Parathyroid adenoma (tissue), 2 donors: ENCODE data around the gene TRPC3.

Experiments used
- H2AFZ ChIP-seq: fragments of 300-600 bp; sonication (generic); one replicate; pipeline ENCODE4 v1.7.0; 2017; ENCODE audit warnings: antibody characterized with exemption, mild to moderate bottlenecking
- H3K27ac ChIP-seq: fragments of 300-600 bp; sonication (generic); one replicate; pipeline ENCODE4 v1.7.0; 2017
- H3K27me3 ChIP-seq: fragments of 300-600 bp; sonication (generic); one replicate; pipeline ENCODE4 v1.7.0; 2017; ENCODE audit warnings: low read length; ENCODE audit not compliant: control insufficient read depth, insufficient read depth
- H3K36me3 ChIP-seq: fragments of 300-600 bp; sonication (generic); one replicate; pipeline ENCODE4 v1.7.0; 2017; ENCODE audit warnings: low read length; ENCODE audit not compliant: control insufficient read depth, insufficient read depth
- H3K4me1 ChIP-seq: fragments of 300-600 bp; sonication (generic); one replicate; pipeline ENCODE4 v1.7.0; 2017; ENCODE audit warnings: control low read depth
- H3K4me2 ChIP-seq: fragments of 300-600 bp; sonication (generic); one replicate; pipeline ENCODE4 v1.7.0; 2017; ENCODE audit warnings: low read length
- H3K4me3 ChIP-seq: fragments of 300-600 bp; sonication (generic); one replicate; pipeline ENCODE4 v1.7.0; 2017; ENCODE audit warnings: low read depth, low read length
- H3K79me2 ChIP-seq: fragments of 300-600 bp; sonication (generic); one replicate; pipeline ENCODE4 v1.7.0; 2017; ENCODE audit warnings: control low read depth
- H3K9ac ChIP-seq: fragments of 300-600 bp; sonication (generic); one replicate; pipeline ENCODE4 v1.7.0; 2017; ENCODE audit warnings: mild to moderate bottlenecking
- H3K9me3 ChIP-seq: fragments of 300-600 bp; sonication (generic); one replicate; pipeline ENCODE4 v1.7.0; 2017; ENCODE audit warnings: low read length; ENCODE audit not compliant: control insufficient read depth
- CTCF ChIP-seq: fragments of 300-600 bp; sonication (generic); IDR thresholded peaks from one replicate; pipeline ENCODE4 v1.7.0; 2017; ENCODE audit warnings: antibody characterized with exemption, mild to moderate bottlenecking
- donor health status: primary hyperparathyroidism.

The TRPC3 gene

GRCh38 chr4:121838136-121838535 is 113.7 kb downstream of the TRPC3 start:
- H3K36me3 ChIP-seq, result no peaks in the 10 kb centered on the region
- no peak overlapping the region for H3K4me2 ChIP-seq
- no peak overlapping the region for H2AFZ ChIP-seq
- no peaks in the 10 kb centered on the region for H3K4me1 ChIP-seq
- H3K9me3 ChIP-seq, result no peaks in the 10 kb centered on the region
- no peak overlapping the region for H3K4me3 ChIP-seq
- H3K27ac ChIP-seq, result no peak overlapping the region
- H3K27me3 ChIP-seq, result no peaks in the 10 kb centered on the region
- no peaks in the 10 kb centered on the region for H3K79me2 ChIP-seq
- no peak overlapping the region for H3K9ac ChIP-seq
- no peak for TF ChIP-seq CTCF

- Histone ChIP-seq H3K79me2 (no peaks in the 10 kb centered on the region), H3K4me3 (no peak overlapping the region), H3K4me1 (no peaks in the 10 kb centered on the region), H3K4me2 (no peak overlapping the region), H3K27ac (no peak overlapping the region), H3K27me3 (no peaks in the 10 kb centered on the region), H3K36me3 (no peaks in the 10 kb centered on the region), H3K9me3 (no peaks in the 10 kb centered on the region), H2AFZ (no peak overlapping the region), H3K9ac (no peak overlapping the region)
- TF ChIP-seq CTCF, result no peak
These were observed 122.3 kb downstream of the TRPC3 start for GRCh38 chr4:121829511-121829910.
